Osteocyte (in vitro differentiated cells): ENCODE measurements around the gene C20orf141. TPM values are rescaled to one million over a fixed set of nuclear protein-coding genes. Genes with fewer than 3 reads are reported as not detected.

ENCODE experiments used
- DNase-seq: peaks from one replicate; pipeline ENCODE4 v3.0.0; 2021; ENCODE audit warnings: mixed read lengths; ENCODE audit not compliant: unreplicated experiment; ENCODE audit errors: extremely low spot score
- H3K27ac Mint-ChIP-seq: one replicate; pipeline ENCODE4 v1.8.0; 2021; ENCODE audit warnings: mild to moderate bottlenecking, mixed read lengths; ENCODE audit not compliant: unreplicated experiment
- H3K27me3 Mint-ChIP-seq: one replicate; pipeline ENCODE4 v1.8.0; 2021; ENCODE audit warnings: mixed read lengths; ENCODE audit not compliant: unreplicated experiment
- H3K36me3 Mint-ChIP-seq: one replicate; pipeline ENCODE4 v1.8.0; 2021; ENCODE audit warnings: mixed read lengths; ENCODE audit not compliant: unreplicated experiment
- H3K4me1 Mint-ChIP-seq: one replicate; pipeline ENCODE4 v1.8.0; 2021; ENCODE audit warnings: mixed read lengths; ENCODE audit not compliant: unreplicated experiment
- H3K4me3 Mint-ChIP-seq: one replicate; pipeline ENCODE4 v1.8.0; 2021; ENCODE audit warnings: mild to moderate bottlenecking, moderate library complexity, mixed read lengths; ENCODE audit not compliant: unreplicated experiment
- H3K9me3 Mint-ChIP-seq: one replicate; pipeline ENCODE4 v1.8.0; 2021; ENCODE audit warnings: mixed read lengths; ENCODE audit not compliant: unreplicated experiment
- total RNA-seq: library from RNA; stranded (reverse); gene quantifications from 2 replicates; pipeline ENCODE4 v1.2.1, GENCODE V29; 2021
- TF ChIP-seq, protein P1 (sequence below): fragments of 200-600 bp; sonication (generic); IDR thresholded peaks from 2 replicates; pipeline ENCODE4 v1.5.0; 2021; ENCODE audit warnings: antibody characterized with exemption, mild to moderate bottlenecking, moderate library complexity

C20orf141 gene
- total RNA-seq, 1 donor from 2014 or later: not detected

DNA sequence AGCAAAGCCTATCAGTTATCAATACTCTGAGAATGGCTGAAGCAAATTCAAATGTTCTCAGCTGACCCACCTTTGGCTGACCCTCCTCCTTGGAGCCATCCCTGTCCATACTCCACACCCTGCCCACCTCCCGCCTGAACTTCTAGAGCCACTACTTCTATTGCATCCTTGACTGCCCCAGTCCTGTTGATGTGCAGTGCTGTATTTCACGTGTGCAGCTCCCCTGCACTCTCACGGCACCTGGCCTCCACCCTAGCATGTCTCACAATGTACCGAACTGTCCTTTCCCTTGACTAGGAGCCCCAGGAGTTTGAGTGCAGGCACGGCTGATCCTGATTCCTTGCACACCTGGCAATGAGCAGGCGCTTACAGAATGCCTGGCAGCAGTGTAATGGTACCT lies 21.3 kb upstream of the C20orf141 start:
- Mint-ChIP-seq H3K27me3 (peaks cover 22% of the 10 kb centered on the region), H3K27ac (no peak overlapping the region), H3K4me3 (no peak overlapping the region), H3K9me3 (no peaks in the 10 kb centered on the region), H3K4me1 (no peaks in the 10 kb centered on the region), H3K36me3 (peaks cover 2% of the 10 kb centered on the region)
- DNase-seq: no peak
- TF ChIP-seq, protein P1, sequence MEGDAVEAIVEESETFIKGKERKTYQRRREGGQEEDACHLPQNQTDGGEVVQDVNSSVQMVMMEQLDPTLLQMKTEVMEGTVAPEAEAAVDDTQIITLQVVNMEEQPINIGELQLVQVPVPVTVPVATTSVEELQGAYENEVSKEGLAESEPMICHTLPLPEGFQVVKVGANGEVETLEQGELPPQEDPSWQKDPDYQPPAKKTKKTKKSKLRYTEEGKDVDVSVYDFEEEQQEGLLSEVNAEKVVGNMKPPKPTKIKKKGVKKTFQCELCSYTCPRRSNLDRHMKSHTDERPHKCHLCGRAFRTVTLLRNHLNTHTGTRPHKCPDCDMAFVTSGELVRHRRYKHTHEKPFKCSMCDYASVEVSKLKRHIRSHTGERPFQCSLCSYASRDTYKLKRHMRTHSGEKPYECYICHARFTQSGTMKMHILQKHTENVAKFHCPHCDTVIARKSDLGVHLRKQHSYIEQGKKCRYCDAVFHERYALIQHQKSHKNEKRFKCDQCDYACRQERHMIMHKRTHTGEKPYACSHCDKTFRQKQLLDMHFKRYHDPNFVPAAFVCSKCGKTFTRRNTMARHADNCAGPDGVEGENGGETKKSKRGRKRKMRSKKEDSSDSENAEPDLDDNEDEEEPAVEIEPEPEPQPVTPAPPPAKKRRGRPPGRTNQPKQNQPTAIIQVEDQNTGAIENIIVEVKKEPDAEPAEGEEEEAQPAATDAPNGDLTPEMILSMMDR: no peak

DNA sequence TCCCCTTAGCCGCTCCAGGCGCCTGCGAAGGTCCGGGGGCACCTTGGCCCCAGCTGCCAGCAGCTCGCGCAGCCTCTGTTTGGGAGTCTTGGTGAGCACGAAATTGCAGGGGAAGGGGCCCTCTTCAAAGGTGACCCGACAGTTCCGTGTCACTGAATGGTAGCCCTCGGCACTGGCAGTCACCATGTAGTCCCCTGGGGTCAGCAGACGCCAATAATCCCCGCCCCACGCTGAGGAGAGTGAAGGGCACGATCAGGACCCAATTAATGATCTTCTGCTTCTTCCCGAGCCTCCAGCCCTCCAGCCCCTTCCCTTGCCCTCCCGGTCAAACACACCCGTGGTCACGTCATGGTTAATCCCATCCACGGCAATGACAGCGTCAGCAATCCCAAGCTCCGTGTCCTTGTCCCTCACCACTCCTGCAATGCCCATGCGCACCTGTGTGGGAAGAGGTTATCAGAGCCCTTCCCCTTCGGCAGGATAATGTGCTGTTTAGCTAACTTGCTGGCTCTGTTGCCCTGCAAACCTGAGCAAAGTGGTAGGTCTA lies 20.5 kb upstream of the C20orf141 start:
- no peak overlapping the region for H3K4me3 Mint-ChIP-seq
- no peaks in the 10 kb centered on the region for H3K9me3 Mint-ChIP-seq
- H3K36me3 Mint-ChIP-seq: peaks cover 2% of the 10 kb centered on the region
- no peak for DNase-seq
- H3K27me3 Mint-ChIP-seq: peaks cover 16% of the 10 kb centered on the region
- peaks cover 6% of the 10 kb centered on the region for H3K4me1 Mint-ChIP-seq
- TF ChIP-seq, protein P1: no peak
- H3K27ac Mint-ChIP-seq: no peak overlapping the region

DNA sequence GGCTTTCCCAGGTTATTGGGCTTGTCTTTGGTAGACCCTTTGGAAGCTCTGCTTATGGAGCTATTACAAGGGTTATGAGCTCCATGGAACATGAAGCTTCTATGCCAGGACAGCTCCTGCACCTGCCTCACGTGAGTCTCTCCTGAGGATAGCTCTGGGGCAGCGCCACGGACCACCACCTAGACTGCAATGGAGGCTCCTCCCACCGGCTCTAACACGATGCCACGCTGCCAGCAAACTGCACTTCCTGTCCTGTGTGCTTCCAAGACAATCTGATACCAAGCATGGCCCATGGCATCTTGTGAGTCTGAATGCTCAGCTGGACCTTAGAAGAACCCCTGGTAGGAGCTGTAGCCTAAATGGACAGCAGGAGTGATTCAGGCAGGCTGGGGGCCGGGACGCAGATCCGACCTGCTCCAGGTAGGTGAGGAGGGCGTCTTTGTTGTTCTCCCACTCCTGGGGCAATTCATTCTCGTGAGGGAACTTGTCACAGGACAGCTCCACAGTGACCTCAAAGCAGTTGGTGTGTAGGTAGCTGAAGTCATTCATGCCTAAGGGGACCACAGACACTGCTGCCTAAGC lies 19.8 kb upstream of the C20orf141 start:
- Mint-ChIP-seq H3K36me3 (peaks cover 2% of the 10 kb centered on the region), H3K27me3 (peaks cover 11% of the 10 kb centered on the region), H3K4me1 (peaks cover 13% of the 10 kb centered on the region), H3K9me3 (no peaks in the 10 kb centered on the region), H3K27ac (no peak overlapping the region), H3K4me3 (no peak overlapping the region)
- TF ChIP-seq, protein P1: no peak
- no peak for DNase-seq

DNA sequence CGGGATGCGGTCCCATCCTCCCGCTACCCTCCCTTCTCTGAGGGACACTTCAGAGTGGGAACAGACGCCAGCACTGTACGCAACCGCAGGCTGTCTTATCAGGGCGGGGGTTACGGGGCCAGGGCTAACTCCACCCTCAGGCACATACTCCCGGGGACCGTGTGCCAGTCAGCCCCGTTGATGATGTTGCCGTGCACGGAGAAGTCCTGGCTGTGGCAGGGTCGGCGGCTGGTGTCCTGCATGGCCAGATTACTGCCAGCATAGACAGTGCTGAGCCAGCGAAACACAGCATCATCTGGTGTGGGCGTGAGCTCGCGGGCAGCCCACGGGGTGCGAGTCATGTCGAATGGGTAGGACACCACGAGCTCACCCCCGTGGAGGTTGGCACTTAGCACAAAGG lies 19.3 kb upstream of the C20orf141 start:
- DNase-seq: no peak
- H3K27ac Mint-ChIP-seq: no peak overlapping the region
- peaks cover 15% of the 10 kb centered on the region for H3K4me1 Mint-ChIP-seq
- H3K27me3 Mint-ChIP-seq: peaks cover 9% of the 10 kb centered on the region
- H3K36me3 Mint-ChIP-seq: peaks cover 2% of the 10 kb centered on the region
- H3K9me3 Mint-ChIP-seq: no peaks in the 10 kb centered on the region
- TF ChIP-seq, protein P1: no peak
- no peak overlapping the region for H3K4me3 Mint-ChIP-seq

DNA sequence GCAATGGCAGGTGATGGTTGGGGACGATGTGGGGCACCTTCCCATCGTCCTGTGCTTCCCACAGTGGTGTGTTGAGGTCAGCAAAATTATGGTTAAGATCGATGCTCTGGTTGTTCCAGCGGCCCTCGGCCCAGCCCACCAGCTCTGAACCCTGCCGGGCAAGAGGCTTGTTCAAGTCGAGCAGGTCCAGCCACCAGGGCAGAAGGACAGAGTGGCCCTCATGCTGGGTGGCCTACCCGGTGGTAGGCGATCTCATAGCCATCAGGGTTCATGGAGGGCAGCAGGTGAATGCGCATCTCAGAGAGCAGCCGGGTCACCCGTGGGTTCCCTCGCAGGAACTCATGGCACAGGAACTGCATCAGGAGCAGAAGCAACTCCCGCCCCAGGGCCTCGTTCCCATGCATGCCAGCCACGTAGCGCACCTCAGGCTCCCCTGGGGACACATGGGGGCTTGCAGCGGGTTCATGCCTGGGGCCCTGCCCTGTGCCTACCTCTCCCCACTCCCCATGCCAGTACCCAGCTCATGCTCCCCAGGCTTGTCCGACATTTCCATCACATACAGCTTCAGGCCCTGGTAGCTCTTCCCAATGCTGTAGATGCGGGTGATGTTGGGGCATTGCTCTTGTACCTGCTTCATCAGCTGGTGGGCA lies 18.7 kb upstream of the C20orf141 start:
- DNase-seq: no peak
- no peak overlapping the region for H3K27ac Mint-ChIP-seq
- peaks cover 2% of the 10 kb centered on the region for H3K36me3 Mint-ChIP-seq
- peaks cover 21% of the 10 kb centered on the region for H3K4me1 Mint-ChIP-seq
- peaks cover 6% of the 10 kb centered on the region for H3K27me3 Mint-ChIP-seq
- no peaks in the 10 kb centered on the region for H3K9me3 Mint-ChIP-seq
- H3K4me3 Mint-ChIP-seq: no peak overlapping the region
- TF ChIP-seq, protein P1: no peak
